GM12878 (cell line): ENCODE data around the gene MAN1B1. TPM values are rescaled to one million over a fixed set of nuclear protein-coding genes. Genes with fewer than 3 reads are reported as not detected.
A peak's percentile ranks its signal among the peaks of the same experiment; 100 is the strongest.

ENCODE experiments used
- KLF5 ChIP-seq: fragments of 450-650 bp; IDR thresholded peaks from 2 replicates; pipeline ENCODE4 v1.6.1; 2014; ENCODE audit warnings: mild to moderate bottlenecking; ENCODE audit not compliant: partially characterized antibody
- MLLT1 ChIP-seq: fragments of 450-650 bp; IDR thresholded peaks from 2 replicates; pipeline ENCODE4 v1.6.1; 2016; ENCODE audit warnings: mild to moderate bottlenecking
- NR2C2 ChIP-seq: IDR thresholded peaks from 2 replicates; pipeline ENCODE4 v1.6.1; 2011; ENCODE audit warnings: borderline replicate concordance, low read depth; ENCODE audit not compliant: control insufficient read depth, insufficient read length
- NR2F1 ChIP-seq: fragments of 450-650 bp; conservative IDR thresholded peaks from 2 replicates; pipeline ENCODE4 v1.6.1; 2017; ENCODE audit warnings: mild to moderate bottlenecking
- REST ChIP-seq: IDR thresholded peaks from 2 replicates; pipeline ENCODE4 v1.6.1; 2012; ENCODE audit warnings: mild to moderate bottlenecking, low read depth, low read length
- TAF1 ChIP-seq: IDR thresholded peaks from 2 replicates; pipeline ENCODE4 v1.6.1; 2011; ENCODE audit warnings: mild to moderate bottlenecking, low read depth, low read length, borderline replicate concordance
- WRNIP1 ChIP-seq: IDR thresholded peaks from 2 replicates; pipeline ENCODE4 v1.6.1; 2011; ENCODE audit warnings: low read depth, low read length, improper control_type of control experiment, borderline replicate concordance
- ZNF207 ChIP-seq: fragments of 450-650 bp; IDR thresholded peaks from 2 replicates; pipeline ENCODE4 v1.6.1; 2014; ENCODE audit warnings: antibody characterized with exemption, mild to moderate bottlenecking, borderline replicate concordance
- polyA plus RNA-seq, 11 experiments: library from polyadenylated mRNA; depleted of rRNA in 4 of 11; unstranded in 6 of 11; stranded (reverse) in 5 of 11; fragments of >200 nt; fragmentation: Nextera tagmentation in 4 of 11; fragmentation: Illumina TruSeq in 1 of 11; extraction: Ambion mirVana in 4 of 11; extraction: Trizol in 1 of 11; gene quantifications; 1 replicate in 1 of 11; 2 replicates in 10 of 11; pipeline versions ENCODE4 v1.2.1 to v1.2.3, GENCODE V29; 2011 to 2016; ENCODE audit warnings: inconsistent platforms in 2 of 11, missing spikeins in 2 of 11, low read depth in 1 of 11
- total RNA-seq, 4 experiments: library from RNA; depleted of rRNA in 3 of 4; stranded (reverse); fragments of >200 nt in 3 of 4; fragmentation: Illumina TruSeq in 1 of 4; extraction: Trizol in 1 of 4; gene quantifications; 2 replicates each; pipeline versions ENCODE4 v1.2.1 to v1.2.3, GENCODE V29; 2013 to 2021

The MAN1B1 gene
- total and polyA plus RNA-seq, 10 of the 15 experiments (the other 5 are each of a cell fraction or from before 2014, with no cell fraction given) = 0.71 to 34.1 (median 22.7) TPM

- 0 out of 2 replicates have a peak, but pooled peaks have one; percentile 11 for TF ChIP-seq REST
- no peak for TF ChIP-seq NR2C2
- TF ChIP-seq WRNIP1 = 0 out of 2 replicates have a peak, but pooled peaks have one; percentile 78
- TF ChIP-seq TAF1 = peak; percentile 38; the same call in 1 of the 2 replicates
- TF ChIP-seq NR2F1 = peak; percentile 93
- TF ChIP-seq KLF5 = peak; percentile 49
- peak; percentile 48; the same call in 1 of the 2 replicates for TF ChIP-seq MLLT1
- TF ChIP-seq ZNF207 = peak; percentile 33; the same call in 1 of the 2 replicates
Observed at GRCh38 chr9:137095664-137096517, 9.1 kb downstream of the MAN1B1 start (continued).
